Cortex of kidney (tissue), 1 donor: ENCODE results near the gene HMGA1.

Experiments
- DNase-seq: peaks from one replicate; lab custom pipeline; 2025; lab: John Stamatoyannopoulos, UW

Gene HMGA1

GRCh38 chr6:34223956-34224940 lies 12.4 kb upstream of the HMGA1 start:
- no peak for DNase-seq

- no peak for DNase-seq
Measured at GRCh38 chr6:34225551-34225950, 11.1 kb upstream of the HMGA1 start.

- DNase-seq, result no peak
Measured at GRCh38 chr6:34226066-34226465, 10.6 kb upstream of the HMGA1 start.

- no peak for DNase-seq
Measured at GRCh38 chr6:34226731-34227586, 9.7 kb upstream of the HMGA1 start.

- no peak for DNase-seq
Measured at GRCh38 chr6:34227761-34228421, 8.8 kb upstream of the HMGA1 start.

GRCh38 chr6:34229877-34230276 lies 6.8 kb upstream of the HMGA1 start:
- no peak for DNase-seq

GRCh38 chr6:34230653-34231371 lies 5.9 kb upstream of the HMGA1 start:
- DNase-seq, result no peak

- no peak for DNase-seq
Measured at GRCh38 chr6:34231566-34232336, 4.9 kb upstream of the HMGA1 start.

- no peak for DNase-seq
Measured at GRCh38 chr6:34232901-34233300, 3.8 kb upstream of the HMGA1 start.

GRCh38 chr6:34233867-34234266 lies 2.8 kb upstream of the HMGA1 start:
- no peak for DNase-seq

- DNase-seq, result no peak
Measured at GRCh38 chr6:34234667-34235306, 1.9 kb upstream of the HMGA1 start.

- DNase-seq, result no peak
Measured at GRCh38 chr6:34235307-34236130, 1.2 kb upstream of the HMGA1 start.

- no peak for DNase-seq
Measured at GRCh38 chr6:34236131-34236442, 586 bp upstream of the HMGA1 start.

- no peak for DNase-seq
Measured at GRCh38 chr6:34237316-34237721, 646 bp downstream of the HMGA1 start.

GRCh38 chr6:34237722-34238584 lies 1.3 kb downstream of the HMGA1 start:
- DNase-seq, result no peak

GRCh38 chr6:34238585-34239499 lies 2.2 kb downstream of the HMGA1 start:
- no peak for DNase-seq

GRCh38 chr6:34239500-34239825 lies 2.8 kb downstream of the HMGA1 start:
- no peak for DNase-seq

GRCh38 chr6:34239893-34240292 lies 3.2 kb downstream of the HMGA1 start:
- no peak for DNase-seq
